ENCODE results near the gene SH3PXD2A. TPM values are rescaled to one million over a fixed set of nuclear protein-coding genes. Genes with fewer than 3 reads are reported as not detected.

SH3PXD2A gene
- total RNA-seq, 2 experiments from 2014 or later = 6.9 to 7.0 TPM

- CTCF ChIA-PET = no interaction called here
- Histone ChIP-seq H3K9me3 (ENCODE audit: control insufficient read depth in 1 of 2, insufficient read depth in 1 of 2, low read length in 2 of 2) (peaks cover 0 to 4% of the 10 kb centered on the region in 2 experiments), H3K27me3 (ENCODE audit: control insufficient read depth in 1 of 2, insufficient read depth in 2 of 2, low read length in 2 of 2) (no peaks in the 10 kb centered on the region), H3K27ac (ENCODE audit: low read depth in 1 of 2, low read length in 2 of 2) (no peak overlapping the region), H3K36me3 (ENCODE audit: insufficient read depth, low read length) (no peaks in the 10 kb centered on the region), H3K4me3 (ENCODE audit: low read length) (no peak overlapping the region), H3K4me1 (ENCODE audit: insufficient read depth, low read length) (peaks cover 19% of the 10 kb centered on the region)
- TF ChIP-seq CTCF (IDR thresholded peaks at IDR 0.05) = no peak
- Mint-ChIP-seq H3K9me3 (no peaks in the 10 kb centered on the region), H3K27ac (no peak overlapping the region), H3K4me1 (ENCODE audit: low read depth) (peaks cover 9% of the 10 kb centered on the region), H3K36me3 (ENCODE audit: low read depth) (no peaks in the 10 kb centered on the region), H3K27me3 (peaks cover 4% of the 10 kb centered on the region), H3K4me3 (no peak overlapping the region)
- ATAC-seq (ENCODE audit: poor library complexity) = no peak
- intact Hi-C loops (cut with DNase I, micrococcal nuclease) = no loop called here
- no peak for DNase-seq
- POLR2A ChIA-PET = no interaction called here
Observed at GRCh38 chr10:103699611-103700435, 155.6 kb downstream of the SH3PXD2A start.

- Mint-ChIP-seq H3K4me1 (ENCODE audit: low read depth) (peaks cover 14% of the 10 kb centered on the region), H3K27me3 (peaks cover 4% of the 10 kb centered on the region), H3K9me3 (no peaks in the 10 kb centered on the region), H3K27ac (no peak overlapping the region), H3K4me3 (no peak overlapping the region), H3K36me3 (ENCODE audit: low read depth) (no peaks in the 10 kb centered on the region)
- Histone ChIP-seq H3K9me3 (ENCODE audit: control insufficient read depth in 1 of 2, insufficient read depth in 1 of 2, low read length in 2 of 2) (no peaks in the 10 kb centered on the region), H3K36me3 (ENCODE audit: insufficient read depth, low read length) (no peaks in the 10 kb centered on the region), H3K27ac (ENCODE audit: low read depth in 1 of 2, low read length in 2 of 2) (no peak overlapping the region), H3K4me3 (ENCODE audit: low read length) (no peak overlapping the region), H3K4me1 (ENCODE audit: insufficient read depth, low read length) (peaks cover 34% of the 10 kb centered on the region), H3K27me3 (ENCODE audit: control insufficient read depth in 1 of 2, insufficient read depth in 2 of 2, low read length in 2 of 2) (no peaks in the 10 kb centered on the region)
- DNase-seq (no peak), ATAC-seq (ENCODE audit: poor library complexity) (no peak)
- TF ChIP-seq CTCF (IDR thresholded peaks at IDR 0.05) = no peak
- intact Hi-C loops (cut with DNase I, micrococcal nuclease) = no loop called here
- POLR2A ChIA-PET = no interaction called here
- CTCF ChIA-PET = no interaction called here
Observed at GRCh38 chr10:103698266-103698665, 157.1 kb downstream of the SH3PXD2A start.

- H3K27me3 Mint-ChIP-seq = peaks cover 4% of the 10 kb centered on the region
- no peak for TF ChIP-seq CTCF (IDR thresholded peaks at IDR 0.05)
- POLR2A ChIA-PET = no interaction called here
- no peak for DNase-seq
- Histone ChIP-seq H3K4me3 (ENCODE audit: low read length) (no peak overlapping the region), H3K36me3 (ENCODE audit: insufficient read depth, low read length) (no peaks in the 10 kb centered on the region), H3K9me3 (ENCODE audit: control insufficient read depth in 1 of 2, insufficient read depth in 1 of 2, low read length in 2 of 2) (no peaks in the 10 kb centered on the region), H3K27ac (ENCODE audit: low read depth in 1 of 2, low read length in 2 of 2) (no peak overlapping the region), H3K4me1 (ENCODE audit: insufficient read depth, low read length) (peaks cover 37% of the 10 kb centered on the region), H3K27me3 (ENCODE audit: control insufficient read depth in 1 of 2, insufficient read depth in 2 of 2, low read length in 2 of 2) (no peaks in the 10 kb centered on the region)
- H3K27ac Mint-ChIP-seq = no peak overlapping the region
- no peak overlapping the region for H3K4me3 Mint-ChIP-seq
- intact Hi-C loops (cut with DNase I, micrococcal nuclease) = no loop called here
- peaks cover 15% of the 10 kb centered on the region for H3K4me1 Mint-ChIP-seq (ENCODE audit: low read depth)
- CTCF ChIA-PET = no interaction called here
- no peak for ATAC-seq (ENCODE audit: poor library complexity)
- H3K9me3 Mint-ChIP-seq = no peaks in the 10 kb centered on the region
- no peaks in the 10 kb centered on the region for H3K36me3 Mint-ChIP-seq (ENCODE audit: low read depth)
Observed at GRCh38 chr10:103697787-103698186, 157.6 kb downstream of the SH3PXD2A start.
